ENCODE data around the gene ZNF133.

Gene ZNF133

GRCh38 chr20:18359854-18360253 is 71.5 kb downstream of the ZNF133 start:
- TF ChIP-seq Cebpa-rat (IDR thresholded peaks at IDR 0.05): no peak
- Histone ChIP-seq H3K4me3 (no peak overlapping the region), H4K20me1 (no peaks in the 10 kb centered on the region), H3K27ac (no peak overlapping the region), H3K9ac (no peak overlapping the region), H3K4me2 (no peak overlapping the region), H3K36me3 (no peaks in the 10 kb centered on the region), H3K9me3 (no peaks in the 10 kb centered on the region), H3K4me1 (no peaks in the 10 kb centered on the region), H3K27me3 (no peaks in the 10 kb centered on the region)

GRCh38 chr20:18360635-18361034 is 72.3 kb downstream of the ZNF133 start:
- no peak overlapping the region for H3K4me2 ChIP-seq
- H3K9ac ChIP-seq: no peak overlapping the region
- no peak for TF ChIP-seq Cebpa-rat (IDR thresholded peaks at IDR 0.05)
- H3K27me3 ChIP-seq: no peaks in the 10 kb centered on the region
- no peak overlapping the region for H3K27ac ChIP-seq
- no peaks in the 10 kb centered on the region for H3K9me3 ChIP-seq
- no peaks in the 10 kb centered on the region for H3K36me3 ChIP-seq
- H3K4me3 ChIP-seq: no peak overlapping the region
- no peaks in the 10 kb centered on the region for H4K20me1 ChIP-seq
- H3K4me1 ChIP-seq: no peaks in the 10 kb centered on the region

- no peak overlapping the region for H3K9ac ChIP-seq
- TF ChIP-seq Cebpa-rat (IDR thresholded peaks at IDR 0.05): no peak
- no peaks in the 10 kb centered on the region for H3K9me3 ChIP-seq
- H3K27ac ChIP-seq: no peak overlapping the region
- no peaks in the 10 kb centered on the region for H3K36me3 ChIP-seq
- H3K4me2 ChIP-seq: no peak overlapping the region
- H3K4me1 ChIP-seq: no peaks in the 10 kb centered on the region
- H3K27me3 ChIP-seq: no peaks in the 10 kb centered on the region
- H3K4me3 ChIP-seq: no peak overlapping the region
- no peaks in the 10 kb centered on the region for H4K20me1 ChIP-seq
Observed at GRCh38 chr20:18361678-18362077, 73.4 kb downstream of the ZNF133 start.

- no peaks in the 10 kb centered on the region for H3K9me3 ChIP-seq
- TF ChIP-seq Cebpa-rat (IDR thresholded peaks at IDR 0.05): no peak
- no peaks in the 10 kb centered on the region for H3K27me3 ChIP-seq
- H3K36me3 ChIP-seq: no peaks in the 10 kb centered on the region
- H3K4me1 ChIP-seq: no peaks in the 10 kb centered on the region
- no peak overlapping the region for H3K4me2 ChIP-seq
- no peaks in the 10 kb centered on the region for H4K20me1 ChIP-seq
- H3K4me3 ChIP-seq: no peak overlapping the region
- H3K27ac ChIP-seq: no peak overlapping the region
- no peak overlapping the region for H3K9ac ChIP-seq
Observed at GRCh38 chr20:18362916-18363315, 74.6 kb downstream of the ZNF133 start.

GRCh38 chr20:18363708-18364107 is 75.4 kb downstream of the ZNF133 start:
- Histone ChIP-seq H3K4me2 (no peak overlapping the region), H3K9ac (no peak overlapping the region), H3K27me3 (no peaks in the 10 kb centered on the region), H3K4me1 (no peaks in the 10 kb centered on the region), H3K27ac (no peak overlapping the region), H3K4me3 (no peak overlapping the region), H3K9me3 (no peaks in the 10 kb centered on the region), H3K36me3 (no peaks in the 10 kb centered on the region), H4K20me1 (no peaks in the 10 kb centered on the region)
- TF ChIP-seq Cebpa-rat (IDR thresholded peaks at IDR 0.05): no peak

GRCh38 chr20:18364768-18365167 is 76.4 kb downstream of the ZNF133 start:
- H3K4me2 ChIP-seq: no peak overlapping the region
- no peak overlapping the region for H3K4me3 ChIP-seq
- H3K9ac ChIP-seq: no peak overlapping the region
- H4K20me1 ChIP-seq: no peaks in the 10 kb centered on the region
- no peaks in the 10 kb centered on the region for H3K27me3 ChIP-seq
- TF ChIP-seq Cebpa-rat (IDR thresholded peaks at IDR 0.05): no peak
- H3K36me3 ChIP-seq: no peaks in the 10 kb centered on the region
- no peaks in the 10 kb centered on the region for H3K4me1 ChIP-seq
- no peaks in the 10 kb centered on the region for H3K9me3 ChIP-seq
- no peak overlapping the region for H3K27ac ChIP-seq
